NCI-H2107 treated with DMSO at 0.1 percent for 48 hours (cell line): ENCODE measurements around the gene CCDC197.

Experiments
- DNase-seq: peaks from one replicate; lab custom pipeline; 2025; ENCODE audit not compliant: unreplicated experiment; lab: John Stamatoyannopoulos, UW

The CCDC197 gene

DNA sequence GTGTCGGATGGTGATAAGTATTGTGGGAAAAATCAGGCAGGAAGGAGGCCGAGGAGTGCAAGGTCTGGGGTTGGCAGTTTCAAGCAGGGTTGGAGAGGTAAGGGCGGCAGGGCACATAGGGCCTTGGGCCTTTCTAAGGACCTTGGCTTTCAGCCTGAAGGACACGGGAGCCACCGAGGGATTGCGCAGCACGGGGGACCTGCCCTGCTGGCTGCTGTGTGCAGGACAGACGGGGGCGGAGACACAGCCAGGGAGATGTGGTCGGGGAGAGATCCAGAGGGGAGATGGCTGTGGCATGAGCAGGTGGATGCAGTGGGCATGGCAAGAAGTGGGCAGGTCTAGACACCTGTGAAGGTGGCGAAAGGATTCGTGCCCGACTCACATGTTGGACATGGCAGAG is 43.7 kb downstream of the CCDC197 start:
- no peak for DNase-seq

DNA sequence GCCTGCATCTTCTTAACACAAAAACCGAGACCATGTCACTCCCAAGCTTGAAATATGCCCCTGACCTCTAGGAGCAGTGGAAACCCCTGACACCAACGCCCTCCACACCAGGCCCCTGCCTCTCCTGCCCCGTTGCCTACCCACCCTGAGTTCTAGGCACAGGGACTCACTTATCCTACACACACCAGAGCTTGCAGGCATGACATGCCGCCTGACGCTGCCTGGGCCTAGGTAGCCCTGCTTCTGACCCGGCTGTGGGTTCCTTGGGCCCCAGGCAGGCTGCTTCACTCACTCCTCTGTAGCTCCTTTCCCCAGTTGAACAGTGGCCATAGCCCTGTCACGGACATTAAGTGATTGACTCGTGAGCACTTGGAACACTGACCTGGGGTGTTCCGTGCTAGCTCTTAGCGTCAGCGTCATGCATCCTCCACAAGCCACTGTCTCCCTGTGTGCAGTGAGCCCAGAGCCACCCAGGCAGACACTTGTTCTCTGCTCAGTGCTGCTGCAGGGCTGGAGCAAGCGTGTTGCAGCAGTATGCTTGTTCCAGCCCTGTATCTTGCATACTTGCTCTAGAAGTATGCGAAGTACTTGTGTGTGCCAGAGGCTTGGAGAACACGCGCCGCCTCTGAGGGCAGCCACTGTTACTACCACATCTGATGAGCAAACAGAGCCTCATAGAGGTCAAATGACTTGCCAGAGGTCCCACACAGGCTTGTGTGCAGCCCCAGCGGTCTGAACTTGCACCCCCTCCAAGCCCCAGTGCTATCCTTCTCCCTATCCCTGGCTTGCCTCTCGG is 44.6 kb downstream of the CCDC197 start:
- DNase-seq, result no peak

DNA sequence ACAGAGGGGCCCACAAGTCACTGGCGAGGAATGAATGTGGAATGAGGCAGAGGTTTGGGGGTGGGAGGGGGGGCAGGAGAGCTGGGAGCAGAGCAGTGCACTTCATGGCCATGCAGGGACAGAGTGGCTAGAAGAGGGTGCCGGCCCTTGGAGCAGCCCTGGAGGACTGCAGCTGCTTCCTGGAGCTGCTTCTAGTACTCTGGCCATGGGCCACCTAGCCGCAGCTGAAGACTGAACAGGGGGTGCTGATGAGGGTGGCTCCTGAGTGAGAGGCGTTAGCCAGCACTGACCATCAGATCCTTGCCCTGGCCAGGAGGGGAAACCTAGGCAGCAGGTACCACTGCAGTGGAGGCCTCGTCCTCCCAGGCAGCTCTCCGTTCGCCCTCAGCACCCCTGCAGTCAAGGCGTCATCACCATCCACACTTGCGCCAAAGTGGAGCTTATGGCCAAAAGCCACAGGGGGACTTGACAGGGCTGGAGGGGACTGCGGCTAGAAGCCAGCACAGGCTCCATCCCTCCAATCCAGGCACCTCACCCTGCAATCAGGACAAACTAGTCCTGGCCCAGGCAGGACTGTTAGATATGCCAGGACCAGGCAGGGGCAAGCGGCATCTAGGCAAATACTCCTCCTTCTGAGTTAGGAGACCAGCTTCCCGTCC is 45.5 kb downstream of the CCDC197 start:
- DNase-seq, result no peak

DNA sequence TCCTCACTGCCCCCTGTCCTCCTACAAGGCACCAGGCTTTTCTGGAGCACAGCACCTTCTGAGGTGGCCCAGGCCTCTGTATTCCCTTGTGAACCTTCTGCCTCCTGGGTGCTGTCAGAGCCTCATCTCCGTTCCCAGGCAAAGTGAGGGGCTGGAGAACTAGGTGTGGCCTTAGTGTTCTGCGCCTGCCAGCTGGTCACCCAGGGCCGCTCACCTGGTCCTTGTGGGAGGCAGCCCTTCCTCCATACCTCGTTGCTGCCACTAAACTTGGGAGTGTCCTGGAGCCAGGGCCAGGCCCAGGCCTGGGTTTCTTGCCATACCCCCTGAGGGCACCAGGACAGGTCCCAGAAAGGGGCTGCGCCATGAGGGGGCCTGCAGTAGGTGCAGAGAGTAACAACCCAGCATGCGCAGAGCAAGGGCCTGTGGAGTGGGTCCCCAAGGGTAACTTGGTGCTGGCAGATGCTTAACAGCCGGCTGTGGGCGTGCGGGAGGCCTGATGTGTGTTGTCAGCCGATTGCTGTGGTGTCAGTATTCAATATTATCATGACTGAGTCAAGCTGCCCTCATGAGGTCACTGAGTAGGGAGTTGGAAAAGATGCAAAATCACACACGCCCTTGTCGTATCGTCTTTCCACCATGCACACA is 46.1 kb downstream of the CCDC197 start:
- DNase-seq, result no peak

DNA sequence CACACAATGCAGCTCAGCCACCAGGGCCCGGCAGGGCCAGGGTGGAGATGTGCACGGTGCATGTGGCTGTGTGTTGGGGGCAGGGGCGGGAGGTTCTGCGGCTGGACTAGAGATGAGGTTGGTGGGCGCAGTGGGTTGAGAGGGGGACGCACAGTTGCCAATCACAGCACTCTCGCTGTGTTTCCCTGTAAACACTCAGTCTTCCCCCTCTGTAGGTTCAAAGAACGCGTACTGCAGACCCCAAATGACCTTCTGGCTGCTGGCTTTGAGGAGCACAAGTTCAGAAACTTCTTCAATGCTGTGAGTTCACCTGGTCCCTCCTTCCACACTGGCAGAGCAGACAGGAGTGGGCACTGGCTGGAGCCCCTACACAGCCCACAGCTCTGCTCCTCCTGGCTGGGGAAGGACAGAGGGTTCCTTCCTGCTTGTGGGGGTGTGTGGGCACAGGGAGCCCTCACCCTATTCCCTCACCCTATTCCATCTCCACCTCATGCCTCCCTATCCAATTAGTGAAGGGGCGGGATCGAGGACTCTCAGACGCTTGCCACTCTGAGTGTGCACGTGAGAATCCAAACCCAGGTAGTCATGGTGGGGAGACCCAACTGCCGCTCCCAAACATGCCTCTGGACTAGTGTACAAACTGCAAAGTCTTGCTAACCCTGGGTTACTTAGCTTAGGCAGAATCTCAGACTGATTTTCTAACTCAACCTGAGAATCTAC is 46.8 kb downstream of the CCDC197 start:
- DNase-seq, result no peak

DNA sequence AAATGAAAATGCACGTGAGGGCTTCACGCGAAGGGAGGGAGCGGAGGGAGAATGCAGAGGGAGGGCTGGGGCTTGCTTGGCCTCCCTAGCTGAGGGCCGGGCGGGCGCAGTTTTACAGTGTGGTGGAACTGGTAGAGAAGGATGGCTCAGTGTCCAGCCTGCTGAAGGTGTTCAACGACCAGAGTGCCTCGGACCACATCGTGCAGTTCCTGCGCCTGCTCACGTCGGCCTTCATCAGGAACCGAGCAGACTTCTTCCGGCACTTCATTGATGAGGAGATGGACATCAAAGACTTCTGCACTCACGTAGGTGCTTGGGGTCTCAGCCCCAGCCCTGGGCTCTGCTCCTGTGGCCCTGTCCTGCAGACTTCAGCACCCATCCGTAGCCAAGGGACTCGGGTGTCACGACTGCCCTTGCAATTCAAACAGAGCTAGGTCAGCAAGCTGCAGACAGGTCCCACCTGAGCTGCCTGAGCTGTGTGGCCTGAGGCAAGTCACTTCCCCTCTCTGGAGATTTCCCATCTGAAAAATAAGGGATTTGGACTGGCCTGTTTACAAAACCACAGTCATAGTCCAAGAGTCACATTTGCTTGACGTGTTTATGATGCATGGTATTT is 47.5 kb downstream of the CCDC197 start:
- DNase-seq, result no peak

DNA sequence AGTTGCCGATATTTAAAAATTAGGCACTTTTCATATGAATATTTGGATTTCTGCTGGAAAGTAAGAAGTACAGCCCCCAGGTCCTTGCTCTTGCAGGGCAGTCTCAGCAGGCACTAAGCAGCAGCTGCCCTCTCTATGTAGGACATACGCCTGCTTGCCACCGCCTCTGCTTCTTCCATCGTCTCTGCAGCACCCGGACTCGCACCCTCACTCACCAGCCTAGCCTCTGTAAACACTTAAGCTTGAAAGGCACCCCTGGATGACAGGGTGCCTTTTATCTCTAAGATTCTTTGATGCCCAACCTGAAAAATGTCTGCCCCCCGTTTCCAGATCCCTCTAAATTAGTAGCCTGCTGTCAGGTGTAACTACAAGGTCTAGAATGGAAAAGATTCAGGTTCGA is 48.0 kb downstream of the CCDC197 start:
- no peak for DNase-seq

DNA sequence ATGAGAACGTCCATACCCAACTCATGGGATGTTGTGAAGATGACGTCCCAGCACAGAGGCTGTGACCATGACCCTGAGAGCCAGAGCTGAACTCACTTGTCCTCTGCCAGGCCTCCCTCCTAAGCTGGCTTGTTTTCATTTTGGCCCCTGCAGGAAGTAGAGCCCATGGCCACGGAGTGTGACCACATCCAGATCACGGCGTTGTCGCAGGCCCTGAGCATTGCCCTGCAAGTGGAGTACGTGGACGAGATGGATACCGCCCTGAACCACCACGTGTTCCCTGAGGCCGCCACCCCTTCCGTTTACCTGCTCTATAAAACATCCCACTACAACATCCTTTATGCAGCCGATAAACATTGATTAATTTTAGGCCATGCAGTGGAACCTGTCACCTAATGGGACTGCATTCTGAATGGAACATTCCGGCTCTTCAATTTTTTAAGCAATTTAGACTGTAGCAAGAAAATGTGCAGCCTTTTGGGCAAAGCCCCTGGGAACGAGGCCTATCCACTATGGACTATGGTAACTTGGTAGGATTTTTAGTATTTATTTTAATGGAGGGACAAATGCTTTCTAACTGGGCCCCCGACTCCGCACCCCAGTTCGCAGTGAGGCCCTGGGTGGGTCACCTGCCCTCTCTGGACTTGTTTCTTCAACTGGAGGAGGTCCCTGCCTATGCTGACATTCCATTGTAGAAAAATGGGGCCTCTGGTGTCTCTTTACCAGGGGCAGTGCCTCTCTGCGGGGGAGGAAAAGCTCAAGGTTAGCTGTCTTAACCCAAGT is 48.7 kb downstream of the CCDC197 start:
- no peak for DNase-seq

DNA sequence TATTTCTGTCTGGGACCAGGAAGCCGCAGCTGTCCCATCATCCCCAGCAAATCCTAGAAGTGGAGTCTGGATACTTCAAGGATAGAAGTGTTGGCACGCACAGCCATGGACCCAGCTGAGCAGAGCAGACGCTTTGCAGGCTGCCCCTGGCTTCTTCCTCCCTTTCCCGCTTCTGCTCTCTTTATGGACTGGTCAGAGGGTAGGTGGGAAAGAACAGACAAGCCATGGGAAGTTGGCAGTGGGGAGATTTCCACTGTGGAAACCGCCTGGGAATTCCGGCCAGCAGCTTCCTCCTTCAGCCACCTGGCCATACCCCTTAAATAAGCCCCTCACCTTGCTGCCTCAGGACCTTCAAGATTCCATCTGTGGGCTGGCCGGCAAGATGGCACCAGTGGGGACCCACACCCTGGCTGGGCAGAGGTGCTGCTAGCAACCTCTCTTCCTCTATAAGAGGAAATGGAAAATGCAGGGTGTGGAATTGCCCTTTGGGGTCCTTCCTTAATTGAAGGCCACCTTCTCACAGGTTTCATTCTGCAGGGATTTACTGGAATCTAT is 49.7 kb downstream of the CCDC197 start:
- DNase-seq, result no peak

DNA sequence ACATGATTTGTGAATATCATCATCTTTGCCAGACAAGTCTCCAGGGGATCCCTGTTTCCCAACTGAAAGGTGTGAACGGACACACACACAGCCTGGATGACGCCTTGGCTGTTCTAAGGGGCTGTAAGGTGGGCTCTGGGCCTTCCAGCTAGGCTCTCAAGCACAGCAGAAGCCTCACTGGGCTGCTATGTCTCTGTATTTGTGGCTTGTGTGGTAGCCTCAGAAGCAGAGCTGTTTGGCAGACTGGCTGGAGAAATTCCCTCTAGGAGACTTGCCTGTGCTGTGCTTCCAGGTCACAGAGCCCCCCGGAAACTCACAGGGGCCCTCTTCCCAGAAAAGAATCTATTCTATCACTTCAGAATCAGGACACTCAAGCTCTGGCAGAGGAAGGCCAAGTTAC is 50.5 kb downstream of the CCDC197 start:
- no peak for DNase-seq

DNA sequence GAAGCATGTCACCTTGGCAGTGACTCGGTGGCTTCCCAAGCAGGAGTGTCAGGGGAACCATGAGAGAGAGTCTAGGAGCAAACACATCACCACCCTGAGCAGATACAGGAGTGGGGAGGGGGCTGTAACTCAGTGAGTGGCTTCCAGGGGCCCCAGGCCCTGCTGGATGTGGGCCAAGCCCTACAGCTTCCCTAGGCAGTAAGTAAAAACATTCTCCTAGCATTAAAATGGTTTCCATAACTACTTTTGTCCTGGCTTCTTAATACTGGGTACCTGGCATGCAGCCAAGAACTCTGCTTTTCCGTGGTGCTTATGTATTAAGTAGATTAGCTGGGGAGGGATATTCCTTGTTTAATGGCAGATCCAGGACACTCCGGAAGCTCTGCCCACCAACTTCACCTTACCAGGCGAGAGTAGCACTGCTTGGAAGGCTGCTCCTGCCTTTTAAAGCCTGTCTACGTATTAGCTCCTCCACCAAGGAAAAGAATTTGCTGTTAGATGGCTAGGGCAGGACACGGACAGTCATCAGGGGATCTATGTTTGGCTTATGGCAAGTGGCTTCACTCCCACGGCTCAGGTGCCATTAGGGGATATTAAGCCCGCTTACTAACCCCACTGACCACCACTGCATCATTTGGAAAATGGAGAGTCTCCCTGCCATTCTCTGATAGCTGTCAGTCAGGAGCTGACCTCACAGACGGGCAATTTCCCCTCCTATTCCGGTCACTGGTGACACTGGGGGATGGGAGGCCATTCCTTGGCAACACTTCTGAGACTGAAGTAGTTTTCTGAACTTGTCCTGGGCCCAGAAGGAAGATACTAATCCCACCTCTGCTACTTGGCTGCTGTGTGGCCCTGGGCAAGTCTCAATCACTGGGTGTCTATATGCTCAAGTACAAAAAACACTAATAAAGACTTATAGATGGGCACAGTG is 51.9 kb downstream of the CCDC197 start:
- DNase-seq, result peak; percentile 16

DNA sequence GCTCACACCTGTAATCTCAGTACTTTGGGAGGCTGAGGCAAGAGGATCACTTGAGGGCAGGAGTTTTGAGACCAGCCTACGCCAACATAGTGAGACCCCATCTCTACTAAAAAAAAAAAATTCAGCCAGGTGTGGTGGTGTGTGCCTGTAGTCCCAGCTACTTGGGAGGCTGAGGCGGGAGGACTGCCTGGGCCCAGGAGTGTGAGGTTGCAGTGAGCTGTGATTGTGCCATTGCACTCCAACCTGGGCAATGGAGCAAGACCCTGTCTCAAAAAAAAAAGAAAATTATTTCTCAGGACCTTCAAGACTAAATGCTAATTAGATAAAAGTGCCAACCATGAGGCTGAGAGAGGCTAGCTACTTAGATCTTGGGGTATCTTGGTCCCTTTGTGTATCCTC is 52.5 kb downstream of the CCDC197 start:
- no peak for DNase-seq

DNA sequence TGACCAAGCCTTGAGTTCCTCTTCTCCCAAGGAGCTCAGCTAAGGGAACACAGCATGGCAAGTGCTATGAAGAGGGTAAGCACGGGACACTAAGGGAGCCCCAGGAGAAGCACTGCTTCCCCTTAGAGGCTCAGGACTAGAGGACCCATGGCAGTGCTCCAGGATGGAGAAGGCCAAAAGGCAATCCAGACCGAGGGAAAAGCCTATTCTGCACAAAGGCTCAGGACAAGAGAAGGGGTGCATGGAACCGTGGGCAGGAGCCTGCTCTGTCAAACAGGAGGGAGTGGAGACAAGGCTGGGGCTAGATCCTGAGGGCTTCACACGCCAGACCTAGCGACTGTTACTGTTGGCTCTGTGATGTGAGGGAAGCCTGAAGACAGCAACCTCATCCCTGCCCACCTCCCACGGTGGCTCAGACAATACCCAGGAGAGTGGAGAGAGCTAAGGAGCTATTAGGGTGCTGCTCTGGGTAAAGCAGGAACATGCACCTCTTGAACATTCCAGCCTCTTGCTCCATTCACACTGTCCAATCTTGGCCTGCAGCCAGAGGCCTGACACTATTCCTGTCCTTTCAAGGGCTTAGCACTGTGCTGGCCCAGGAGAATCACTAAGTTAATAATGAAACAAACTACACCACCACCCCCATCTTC is 53.3 kb downstream of the CCDC197 start:
- no peak for DNase-seq

DNA sequence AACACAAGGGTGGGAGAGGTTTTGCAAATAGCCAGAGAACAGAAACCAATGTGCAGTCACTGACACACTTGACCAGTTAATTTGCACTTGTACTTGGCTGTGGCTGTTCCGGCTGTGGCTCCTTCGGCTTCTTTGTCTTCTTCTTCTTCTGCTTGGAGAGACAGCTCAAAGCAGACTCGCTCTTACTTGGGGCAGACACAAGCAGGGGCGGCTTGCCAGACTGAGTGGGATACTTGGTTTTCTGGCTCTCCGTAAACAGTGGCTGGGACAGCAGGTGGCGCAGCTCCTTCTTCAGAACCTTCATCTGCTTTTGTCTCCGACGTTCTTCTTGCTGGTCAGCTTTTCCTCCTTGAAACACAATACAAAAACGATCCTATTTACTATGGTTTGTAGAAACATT is 54.0 kb downstream of the CCDC197 start:
- no peak for DNase-seq

DNA sequence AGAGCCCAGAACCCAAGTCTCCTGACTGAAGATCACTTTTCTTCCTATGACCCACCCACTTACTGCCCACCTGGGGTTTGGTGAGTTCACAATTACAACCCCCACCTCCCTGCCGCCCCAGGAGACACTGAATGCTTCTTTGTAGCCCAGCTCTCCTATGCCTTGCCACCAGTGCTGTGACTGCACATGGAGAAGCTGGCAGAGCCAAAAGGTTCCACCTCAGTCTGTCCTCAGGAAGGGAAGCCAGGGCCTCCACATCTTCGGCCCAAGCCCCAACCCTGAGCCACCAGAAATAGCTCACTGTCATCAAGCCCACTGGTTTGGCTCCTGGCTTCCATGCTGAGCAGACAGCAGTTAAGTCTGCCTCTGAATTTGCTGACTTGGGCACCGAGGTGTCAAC is 54.7 kb downstream of the CCDC197 start:
- DNase-seq, result no peak

DNA sequence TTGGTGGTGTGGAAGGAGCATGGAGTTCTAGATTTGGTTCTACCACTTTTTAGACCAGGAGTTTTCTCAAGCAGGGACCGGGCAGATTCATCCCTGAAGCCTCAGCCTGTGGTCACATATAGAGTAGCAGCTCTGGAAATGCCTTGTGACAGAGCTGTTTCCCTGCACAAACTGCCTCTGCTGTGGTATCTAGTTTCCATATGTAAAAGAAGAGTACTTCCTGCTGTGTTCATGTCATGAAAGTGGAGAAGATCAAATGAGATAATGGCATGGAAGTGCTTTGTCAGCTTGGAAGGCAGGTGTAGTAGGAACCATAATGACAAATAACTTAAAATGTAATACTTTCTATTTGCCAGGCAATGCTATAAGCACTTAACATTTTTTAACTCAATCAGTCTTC is 55.1 kb downstream of the CCDC197 start:
- peak; percentile 77 for DNase-seq

DNA sequence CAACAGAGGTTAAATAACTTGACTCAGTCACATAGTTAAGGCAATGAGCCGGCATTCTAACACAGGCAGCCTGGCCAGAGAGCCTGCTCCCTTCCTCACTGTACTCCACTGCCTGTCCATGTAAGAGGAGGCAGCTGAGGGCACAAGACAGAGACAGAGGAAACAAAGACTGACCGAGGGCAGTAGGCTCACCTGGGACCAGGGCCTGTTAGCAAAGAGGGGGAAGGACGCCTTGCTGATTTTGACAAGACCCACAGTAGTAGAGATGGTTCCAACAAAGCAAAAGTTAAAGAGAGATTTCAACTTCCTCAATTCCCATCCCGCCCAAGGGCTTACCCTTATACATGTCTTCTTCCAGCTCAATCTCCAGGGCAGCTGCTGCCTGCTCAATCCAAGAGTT is 55.6 kb downstream of the CCDC197 start:
- DNase-seq, result no peak

DNA sequence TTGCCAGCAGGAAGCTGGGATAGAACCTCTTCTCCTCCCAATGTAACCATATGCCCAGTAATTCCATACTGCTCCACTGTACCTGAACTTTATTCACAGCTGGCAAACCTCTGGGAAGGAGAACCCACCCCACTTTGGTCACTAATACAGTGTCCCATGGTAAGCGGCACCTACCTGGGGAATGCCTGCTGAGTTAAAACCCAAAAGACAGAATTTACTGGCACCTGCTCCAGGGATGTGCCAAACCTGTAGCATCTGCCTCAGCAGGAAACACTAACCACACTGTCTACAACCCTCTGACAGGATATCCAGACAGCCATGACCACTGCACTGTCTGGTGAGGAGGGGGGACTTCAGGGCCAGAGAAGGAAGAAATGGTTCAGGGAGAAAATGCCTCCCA is 57.3 kb downstream of the CCDC197 start:
- no peak for DNase-seq

DNA sequence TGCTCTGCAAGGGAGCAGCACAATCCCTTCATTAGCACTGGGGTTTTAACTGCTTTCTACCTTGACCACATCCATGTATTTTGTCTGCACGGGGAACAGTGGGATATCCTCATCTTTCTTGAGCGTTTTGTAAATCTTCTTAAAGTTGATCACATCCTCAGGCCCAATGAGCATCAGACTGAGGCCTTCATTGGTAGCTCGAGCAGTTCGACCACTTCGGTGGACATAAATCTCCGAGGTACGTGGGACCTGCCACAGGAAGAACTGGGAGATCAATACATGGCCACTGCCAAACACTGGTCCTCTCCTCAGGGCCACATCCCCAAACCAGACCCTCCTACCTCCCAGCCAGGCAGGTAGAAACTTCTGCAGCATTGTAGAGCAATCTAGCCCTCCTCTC is 57.8 kb downstream of the CCDC197 start:
- no peak for DNase-seq
